HG02678 (cell line): ENCODE results near the gene BCAR3.

Experiments used
- ATAC-seq: cut with Tn5 transposase; IDR thresholded peaks from one replicate; pipeline ENCODE4 v1.9.1; 2021; ENCODE audit warnings: mild to moderate bottlenecking, moderate library complexity; ENCODE audit not compliant: unreplicated experiment

BCAR3 gene

GRCh38 chr1:93681101-93681988 lies at the start of gene BCAR3:
BCAR3 (minus strand) TSS chr1:93681837; CDS start chr1:93674930, 6,907 bp downstream.
- peak; percentile 71 for ATAC-seq

DNA sequence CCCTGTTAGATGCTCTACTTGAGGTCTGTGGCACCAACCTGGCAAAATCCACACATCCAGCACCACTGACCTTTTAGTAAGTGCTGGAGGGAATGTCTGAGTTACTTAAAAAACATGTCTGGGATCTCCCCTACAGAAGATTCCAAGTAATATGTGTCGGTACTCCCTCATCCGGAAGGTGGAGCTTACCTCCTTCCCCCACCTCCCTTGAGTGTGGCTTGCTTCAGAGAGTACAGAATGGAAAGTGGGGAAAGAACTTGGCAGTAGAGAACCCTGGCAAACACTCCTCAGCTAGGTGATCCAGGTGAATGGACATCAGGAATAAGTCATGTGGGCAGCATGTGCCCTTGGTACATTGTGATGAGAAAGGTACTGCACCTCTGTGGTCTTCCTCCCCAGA lies 49.0 kb upstream of the BCAR3 start:
- no peak for ATAC-seq

DNA sequence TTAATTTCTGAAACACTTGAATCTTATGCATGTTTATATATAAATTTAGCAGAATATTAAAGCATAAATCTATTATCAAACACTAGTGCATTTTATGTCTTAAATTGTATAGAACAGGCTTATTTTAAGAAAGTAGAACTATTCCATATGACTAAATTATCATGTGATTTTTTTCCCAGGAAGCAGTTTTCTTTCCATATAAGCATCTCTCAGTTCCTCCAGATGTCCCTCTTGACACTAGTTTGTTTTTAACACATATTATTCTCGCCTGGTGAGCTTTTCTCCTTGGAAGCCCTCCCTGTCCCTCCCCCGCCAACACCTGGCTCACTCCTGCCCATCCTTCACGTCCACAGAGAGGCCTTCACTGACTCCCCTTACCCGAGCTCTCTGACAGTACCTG lies 48.3 kb upstream of the BCAR3 start:
- no peak for ATAC-seq

- ATAC-seq = no peak
Observed at GRCh38 chr1:93729502-93729901, 47.9 kb upstream of the BCAR3 start.

GRCh38 chr1:93728480-93729131 lies 47.0 kb upstream of the BCAR3 start:
- no peak for ATAC-seq

- ATAC-seq = no peak
Observed at GRCh38 chr1:93723733-93724270, 42.2 kb upstream of the BCAR3 start.

DNA sequence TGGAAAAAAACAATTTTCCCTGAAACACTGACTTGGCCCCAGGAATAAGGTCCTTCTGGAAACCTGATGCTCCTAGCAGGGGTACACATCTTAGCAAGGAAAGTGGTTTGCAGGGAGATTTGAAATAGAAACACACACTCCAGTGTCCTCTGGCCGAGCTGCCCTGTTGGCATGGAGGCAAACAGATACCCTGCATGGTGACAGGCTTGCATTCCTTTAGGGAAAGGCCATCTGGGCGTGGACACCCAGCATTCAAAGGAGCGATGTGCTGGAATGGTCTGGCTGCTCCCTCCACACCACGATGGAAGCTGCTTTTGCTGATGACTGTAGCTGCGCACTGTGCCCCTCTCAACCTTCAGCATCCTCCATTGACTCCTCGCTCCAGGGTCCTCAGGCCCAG lies 41.5 kb upstream of the BCAR3 start:
- no peak for ATAC-seq

GRCh38 chr1:93722081-93723031 lies 40.7 kb upstream of the BCAR3 start:
- ATAC-seq = no peak

GRCh38 chr1:93720956-93721626 lies 39.5 kb upstream of the BCAR3 start:
- ATAC-seq = no peak

- no peak for ATAC-seq
Observed at GRCh38 chr1:93717640-93718039, 36.0 kb upstream of the BCAR3 start.

GRCh38 chr1:93716941-93717368 lies 35.3 kb upstream of the BCAR3 start:
- ATAC-seq = no peak

DNA sequence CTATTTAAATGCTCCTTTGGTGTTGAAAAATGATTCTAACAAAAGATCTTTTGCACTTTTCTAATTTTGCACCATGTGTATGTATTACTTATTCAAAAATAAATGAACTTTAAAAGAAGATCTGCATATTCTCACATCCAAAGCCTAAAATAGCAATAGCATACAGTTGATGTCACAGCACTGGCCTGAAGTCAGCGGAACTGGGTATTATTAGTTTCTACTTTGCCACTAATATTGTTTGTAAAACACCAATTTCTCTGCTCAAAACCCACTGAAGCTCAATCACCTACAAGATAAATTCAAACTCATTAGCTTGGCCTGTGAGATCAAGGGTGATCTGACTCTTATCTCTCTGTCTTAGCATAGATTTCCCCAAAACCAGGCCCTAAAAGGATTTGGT lies 34.5 kb upstream of the BCAR3 start:
- no peak for ATAC-seq

DNA sequence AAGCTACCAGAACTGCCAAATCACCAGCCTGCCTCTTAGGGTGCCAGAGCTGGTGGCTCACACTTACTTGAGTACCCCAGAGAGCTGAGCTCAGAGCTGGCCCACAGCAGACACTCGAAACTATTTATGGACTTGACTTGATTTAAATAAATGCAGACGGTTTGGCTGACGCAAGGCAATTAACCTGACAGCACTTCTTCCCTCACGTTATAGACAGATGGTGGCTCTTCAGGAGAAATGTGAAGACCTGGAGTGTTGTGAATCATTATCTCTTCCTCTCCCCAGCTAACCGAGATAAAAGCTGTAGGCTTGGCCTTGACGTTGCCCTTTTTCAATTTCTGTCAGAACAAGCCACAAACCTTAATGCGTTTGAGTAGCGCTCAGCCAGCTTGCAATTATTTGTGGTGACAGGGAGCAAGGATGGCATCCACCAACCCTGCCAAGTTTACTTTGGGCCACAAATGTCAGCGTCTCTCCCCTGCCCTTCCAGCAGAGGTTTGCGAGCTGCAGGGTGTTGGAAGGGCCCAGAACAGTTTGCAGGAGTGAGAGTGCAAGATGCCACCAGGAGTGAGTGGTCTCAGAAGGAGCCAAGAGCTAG lies 34.0 kb upstream of the BCAR3 start:
- peak; percentile 53 for ATAC-seq

DNA sequence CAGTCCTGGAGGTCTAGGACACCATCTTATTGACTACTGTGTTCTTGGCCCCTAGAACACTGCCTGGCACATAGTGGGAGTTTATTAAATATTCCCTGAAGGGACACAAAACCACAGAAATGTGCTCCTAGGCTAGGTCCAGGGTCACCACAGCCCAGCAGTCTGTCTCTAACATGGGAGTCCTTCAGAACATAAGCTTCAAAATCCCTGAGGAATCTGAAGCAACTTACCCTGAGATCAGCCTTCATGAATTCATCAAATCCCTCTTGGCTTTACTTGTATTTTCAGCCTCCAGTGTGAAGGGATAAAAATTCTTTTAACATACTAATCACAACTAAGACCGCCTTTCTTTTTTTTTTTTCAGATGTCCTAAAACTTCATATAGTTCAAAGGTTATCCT lies 32.7 kb upstream of the BCAR3 start:
- no peak for ATAC-seq

- no peak for ATAC-seq
Observed at GRCh38 chr1:93713341-93713740, 31.7 kb upstream of the BCAR3 start.

- ATAC-seq = no peak
Observed at GRCh38 chr1:93712741-93713140, 31.1 kb upstream of the BCAR3 start.

DNA sequence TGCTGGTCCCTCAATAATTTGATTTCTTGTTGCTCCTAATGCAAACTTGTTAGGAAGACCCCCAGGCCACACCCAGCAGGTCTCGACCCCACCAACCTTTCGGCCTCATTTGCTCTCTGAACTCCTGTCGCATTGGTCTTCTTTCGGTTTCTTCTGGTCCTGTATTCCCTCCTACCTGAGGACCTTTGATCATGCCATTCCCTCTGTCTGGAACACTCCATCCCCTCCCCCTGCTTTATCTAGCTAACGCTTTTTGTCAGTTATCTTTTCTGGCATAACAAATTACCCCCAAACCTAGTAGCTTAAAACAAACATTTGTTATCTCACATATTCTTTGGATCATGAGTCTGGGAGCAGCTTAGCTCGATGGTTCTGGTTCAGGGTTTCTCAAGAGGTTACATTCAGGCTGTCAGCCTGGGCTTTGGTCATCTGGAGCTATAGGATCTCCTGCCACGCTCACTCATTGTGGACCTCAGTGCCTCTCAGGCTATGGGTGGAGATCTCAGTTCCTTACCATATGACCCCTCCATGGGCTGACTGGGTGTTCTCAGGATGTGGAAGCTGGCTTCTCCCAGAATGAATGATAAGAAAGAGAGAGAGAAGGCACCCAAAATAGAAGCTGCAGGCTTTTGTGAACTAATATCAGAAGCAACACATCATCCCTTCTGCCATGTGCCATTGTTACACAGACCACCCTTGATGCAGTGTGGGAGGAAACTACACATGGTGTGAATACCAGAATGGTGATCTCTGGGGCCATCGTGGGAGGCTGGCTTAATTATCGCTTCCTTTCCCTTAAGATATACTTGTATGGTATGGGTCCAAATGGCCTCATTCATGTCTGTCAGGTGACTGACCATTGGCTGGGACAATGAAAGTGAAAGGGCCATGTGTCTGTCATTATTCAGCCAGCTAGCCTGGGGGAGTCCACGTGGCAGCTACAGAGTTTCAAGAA lies 29.1 kb upstream of the BCAR3 start:
- no peak for ATAC-seq

DNA sequence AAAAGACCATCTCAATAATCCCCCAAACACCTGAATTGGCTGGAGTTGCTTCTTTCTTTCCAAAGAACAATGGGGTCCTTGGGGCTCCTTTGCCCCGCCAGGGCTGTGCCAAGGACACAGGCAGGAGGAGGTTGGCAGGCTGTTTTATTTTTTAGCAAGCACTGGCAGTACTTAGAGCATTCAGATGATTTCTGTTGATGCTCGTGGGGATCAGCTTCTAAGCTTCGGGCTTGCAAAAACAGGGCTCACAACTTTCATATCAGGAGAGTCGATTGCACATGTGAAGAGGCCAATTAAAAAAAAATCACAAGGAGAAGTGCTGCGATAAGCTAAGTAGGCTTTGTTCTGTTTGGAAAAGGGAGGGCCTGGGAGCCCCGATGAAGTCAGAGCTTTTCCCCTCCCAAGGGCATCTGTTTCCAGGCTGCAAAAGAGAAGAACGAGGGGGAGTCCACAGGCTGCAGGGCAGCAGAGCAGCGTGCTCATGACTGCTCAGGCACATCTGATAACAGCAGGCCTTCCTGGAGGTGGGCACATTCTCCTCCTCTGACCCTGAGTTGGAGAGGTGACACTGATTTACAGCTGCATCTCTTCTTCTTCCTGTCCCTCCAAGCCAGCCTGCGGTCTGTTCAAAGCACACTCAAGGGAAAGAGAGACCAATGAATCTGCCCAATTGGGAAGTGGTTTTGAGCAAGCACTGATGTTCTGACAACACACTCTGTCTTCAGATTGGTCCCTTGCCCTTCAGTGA lies 27.3 kb upstream of the BCAR3 start:
- ATAC-seq = no peak
